RWPE2 (cell line): ENCODE data around the gene BOC.

Source experiments
- ATAC-seq: fragments of 200-7000 bp; cut with Tn5 transposase; 3 replicates; pipeline ENCODE4 v1.9.1; 2021; ENCODE audit warnings: low read depth
- DNase-seq: peaks from one replicate; pipeline ENCODE4 v3.0.0-alpha.2; 2020; ENCODE audit warnings: low spot score
- H3K27ac ChIP-seq: fragments of 450-650 bp; 2 replicates; pipeline ENCODE4 v1.5.1; 2017; ENCODE audit warnings: mild to moderate bottlenecking; ENCODE audit not compliant: poor library complexity, severe bottlenecking
- H3K27me3 ChIP-seq: fragments of 250-450 bp; sonication (Bioruptor Pico); 2 replicates; pipeline ENCODE4 v1.5.1; 2021; ENCODE audit warnings: mild to moderate bottlenecking, moderate library complexity; ENCODE audit not compliant: insufficient read depth, poor library complexity, severe bottlenecking
- H3K36me3 ChIP-seq: fragments of 250-450 bp; sonication (Bioruptor Pico); 2 replicates; pipeline ENCODE4 v1.5.1; 2020; ENCODE audit warnings: low read depth, mild to moderate bottlenecking, moderate library complexity
- H3K4me1 ChIP-seq: fragments of 250-450 bp; sonication (Bioruptor Pico); 2 replicates; pipeline ENCODE4 v1.5.1; 2021; ENCODE audit warnings: mild to moderate bottlenecking, moderate library complexity; ENCODE audit not compliant: insufficient read depth, poor library complexity, severe bottlenecking
- H3K4me3 ChIP-seq: fragments of 250-450 bp; sonication (Bioruptor Pico); 2 replicates; pipeline ENCODE4 v1.5.1; 2021; ENCODE audit warnings: mild to moderate bottlenecking, moderate library complexity; ENCODE audit not compliant: severe bottlenecking
- H3K9me3 ChIP-seq: fragments of 250-450 bp; sonication (Bioruptor Pico); 2 replicates; pipeline ENCODE4 v1.5.1; 2021; ENCODE audit warnings: mild to moderate bottlenecking, moderate library complexity; ENCODE audit not compliant: severe bottlenecking
- CTCF ChIP-seq: fragments of 450-650 bp; IDR thresholded peaks from one replicate; pipeline ENCODE4 v1.5.1; 2017; ENCODE audit warnings: mild to moderate bottlenecking, moderate library complexity; ENCODE audit not compliant: poor library complexity, severe bottlenecking

BOC gene

GRCh38 chr3:113255854-113256615 lies 44.7 kb downstream of the BOC start:
- Histone ChIP-seq H3K4me3 (no peak overlapping the region), H3K9me3 (no peaks in the 10 kb centered on the region), H3K27ac (no peak overlapping the region), H3K27me3 (no peaks in the 10 kb centered on the region), H3K36me3 (no peaks in the 10 kb centered on the region), H3K4me1 (no peaks in the 10 kb centered on the region)
- no peak for TF ChIP-seq CTCF
- DNase-seq (no peak), ATAC-seq (no peak)

- Histone ChIP-seq H3K27ac (no peak overlapping the region), H3K36me3 (no peaks in the 10 kb centered on the region), H3K9me3 (no peaks in the 10 kb centered on the region), H3K4me1 (no peaks in the 10 kb centered on the region), H3K4me3 (no peak overlapping the region), H3K27me3 (no peaks in the 10 kb centered on the region)
- no peak for ATAC-seq
- DNase-seq, result no peak
- TF ChIP-seq CTCF, result no peak
Measured at GRCh38 chr3:113258361-113258760, 47.0 kb downstream of the BOC start.

- no peaks in the 10 kb centered on the region for H3K27me3 ChIP-seq
- no peaks in the 10 kb centered on the region for H3K36me3 ChIP-seq
- no peak for DNase-seq
- H3K9me3 ChIP-seq, result no peaks in the 10 kb centered on the region
- H3K4me1 ChIP-seq, result no peaks in the 10 kb centered on the region
- no peak for ATAC-seq
- TF ChIP-seq CTCF, result no peak
- H3K27ac ChIP-seq, result no peak overlapping the region
- no peak overlapping the region for H3K4me3 ChIP-seq
Measured at GRCh38 chr3:113259196-113259595, 47.8 kb downstream of the BOC start.

- DNase-seq (no peak), ATAC-seq (no peak)
- no peak for TF ChIP-seq CTCF
Measured at GRCh38 chr3:113261063-113261625, 49.8 kb downstream of the BOC start.

More at GRCh38 chr3:113261063-113261625, 49.8 kb downstream of the BOC start:
- Histone ChIP-seq H3K27me3 (no peaks in the 10 kb centered on the region), H3K36me3 (no peaks in the 10 kb centered on the region), H3K27ac (no peak overlapping the region), H3K4me1 (no peaks in the 10 kb centered on the region), H3K9me3 (no peaks in the 10 kb centered on the region), H3K4me3 (no peak overlapping the region)
